Activated naive CD4-positive, alpha-beta T cell treated with Interleukin-2 at 50 U/mL for 16 hours (primary cell): ENCODE measurements around the gene TENM4.

ENCODE experiments used
- DNase-seq: peaks from one replicate; pipeline ENCODE4 v3.0.0-alpha.2; 2020

Gene TENM4

DNA sequence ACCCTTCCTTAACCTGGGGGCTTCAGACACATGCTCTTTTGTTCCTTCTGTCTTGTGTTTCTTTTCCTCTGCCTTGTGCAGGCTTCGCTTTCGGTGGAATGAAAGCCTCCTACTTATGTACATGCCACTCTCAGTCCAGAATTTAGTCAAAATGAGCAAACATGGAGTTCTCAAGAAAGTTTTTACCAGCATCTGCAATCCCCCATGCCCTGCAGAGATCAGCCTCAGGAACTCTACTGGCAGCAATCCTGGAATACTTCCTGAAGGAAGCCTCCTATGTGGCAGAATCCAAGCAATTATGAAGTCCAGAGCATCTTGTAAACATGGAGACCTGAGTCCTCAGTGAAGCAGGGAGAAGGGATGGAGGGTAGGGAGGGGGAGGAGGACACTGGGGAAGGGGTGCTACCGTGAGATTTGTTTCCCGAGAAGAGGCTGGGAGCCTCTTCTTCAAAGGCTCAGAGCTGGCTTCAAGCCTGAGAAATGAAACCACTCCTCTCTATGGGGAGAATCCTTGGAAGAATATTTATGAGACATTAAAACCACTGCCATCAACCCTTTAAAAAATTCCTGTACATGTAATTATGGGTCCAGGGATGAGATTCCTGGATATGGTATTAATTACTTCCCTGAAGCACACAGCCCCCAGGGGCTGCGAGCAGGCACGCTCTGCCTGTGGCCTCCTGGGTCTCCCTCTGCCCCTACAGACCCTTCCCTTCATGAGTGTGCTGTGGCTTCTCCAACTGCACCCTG is 58.4 kb downstream of the TENM4 start:
- no peak for DNase-seq

DNA sequence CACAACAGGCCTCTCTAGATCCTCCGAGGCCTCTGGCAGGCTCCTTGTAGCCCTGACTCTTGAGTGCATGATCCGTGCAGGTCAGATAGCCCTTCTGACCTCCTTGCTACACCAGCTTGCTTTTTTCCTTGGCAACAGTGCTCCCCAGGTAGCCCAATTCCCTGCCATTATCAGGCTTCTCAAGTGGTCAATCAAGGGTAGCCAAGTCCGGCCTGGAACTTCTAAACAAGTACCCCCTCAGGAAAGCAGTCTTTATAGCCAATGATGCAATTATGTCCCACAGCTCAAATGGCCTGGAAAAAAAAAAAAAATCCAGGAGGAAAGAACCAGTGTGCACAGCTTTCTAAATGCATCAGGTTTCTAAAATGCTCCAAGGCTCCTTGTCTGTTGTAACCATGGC is 59.8 kb downstream of the TENM4 start:
- DNase-seq = no peak

DNA sequence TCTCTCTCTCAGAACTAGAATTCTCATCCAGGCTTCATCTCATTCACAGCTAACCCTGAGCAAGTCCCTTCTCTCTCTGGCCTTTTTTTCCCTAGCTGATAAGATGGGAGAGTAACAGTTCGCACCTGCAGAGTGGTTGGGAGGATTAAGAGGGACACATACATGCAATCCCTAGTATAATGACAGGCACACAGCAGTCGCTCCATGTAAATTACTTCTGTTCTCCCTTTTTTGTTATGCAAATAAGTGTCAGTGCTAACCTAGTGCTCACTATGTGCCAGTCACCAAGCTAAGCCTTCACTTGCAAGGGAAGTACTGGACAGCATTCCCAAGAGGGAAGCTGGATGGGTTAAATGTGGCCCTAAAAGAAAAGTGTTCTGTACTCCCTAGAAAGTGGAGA is 63.4 kb downstream of the TENM4 start:
- no peak for DNase-seq

DNA sequence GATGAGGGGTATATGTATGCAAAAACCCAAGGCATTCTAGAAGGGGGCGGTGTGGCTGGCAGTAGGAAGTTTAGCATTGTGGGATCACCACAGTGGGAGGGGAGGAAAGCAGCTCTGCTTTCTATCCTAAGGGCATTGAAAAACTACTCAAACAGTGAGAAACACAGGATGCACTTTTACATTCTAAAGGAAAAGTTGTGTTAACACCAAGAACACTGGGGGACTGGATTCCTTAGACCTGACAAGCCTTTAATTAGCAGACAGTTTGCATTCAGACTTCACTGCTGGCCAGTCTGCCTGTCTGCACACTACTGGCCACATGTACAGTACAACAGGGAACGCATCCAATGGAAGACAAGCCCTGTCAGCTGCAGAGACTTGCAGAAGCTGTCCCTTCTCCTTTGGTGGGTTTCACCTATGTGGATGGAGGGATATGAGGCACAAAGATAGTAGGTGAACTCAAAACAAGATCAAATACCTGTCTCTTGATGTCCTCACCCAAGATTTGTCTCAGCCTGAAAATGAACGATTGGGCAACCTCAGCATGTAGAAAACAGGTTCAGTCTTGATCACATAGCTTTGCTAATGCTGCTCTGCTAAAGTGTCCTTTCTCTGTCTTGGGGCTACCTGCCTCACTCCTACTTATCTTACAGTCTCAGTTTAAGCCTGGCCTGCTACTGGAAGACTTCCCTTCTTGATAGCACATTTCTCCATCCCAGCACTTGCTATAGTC is 64.8 kb downstream of the TENM4 start:
- no peak for DNase-seq

DNA sequence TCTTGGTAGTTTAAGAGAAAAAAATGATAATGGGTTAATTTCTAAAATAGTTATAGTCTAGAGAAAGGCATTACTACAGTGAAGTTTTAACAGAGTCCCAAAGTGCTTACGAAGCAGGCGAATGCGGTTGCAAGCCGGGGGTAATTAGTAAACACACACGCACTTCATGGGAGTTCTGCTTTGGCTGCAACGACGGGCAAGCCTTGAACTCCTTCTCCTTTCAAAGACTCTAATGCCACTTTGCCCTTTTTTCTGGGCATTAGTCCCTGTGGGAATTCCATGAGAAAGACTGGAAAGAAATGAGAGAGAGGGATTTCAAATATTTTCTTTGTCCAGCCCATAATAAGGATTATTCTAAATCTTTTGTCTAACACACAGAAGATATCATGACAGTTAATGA is 66.1 kb downstream of the TENM4 start:
- DNase-seq = no peak

DNA sequence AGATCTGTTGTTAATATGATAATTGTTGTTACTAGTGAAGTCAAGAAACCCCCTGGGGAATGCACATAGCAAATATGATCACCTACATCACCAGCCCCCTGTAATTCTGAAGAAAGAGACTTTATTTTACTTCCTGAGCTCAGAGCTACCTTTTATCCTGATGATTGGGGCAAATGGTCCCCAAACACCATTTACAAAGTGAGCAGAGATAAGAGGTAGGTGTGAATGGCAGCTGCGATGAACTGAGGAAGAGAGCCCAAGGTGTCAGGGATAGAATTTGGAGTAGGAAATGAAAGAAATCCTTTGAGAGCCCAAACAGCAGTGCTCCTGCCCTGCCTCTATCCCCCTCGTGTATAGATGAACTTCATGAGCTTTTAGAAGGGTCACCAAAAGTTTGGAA is 69.1 kb downstream of the TENM4 start:
- DNase-seq = no peak

DNA sequence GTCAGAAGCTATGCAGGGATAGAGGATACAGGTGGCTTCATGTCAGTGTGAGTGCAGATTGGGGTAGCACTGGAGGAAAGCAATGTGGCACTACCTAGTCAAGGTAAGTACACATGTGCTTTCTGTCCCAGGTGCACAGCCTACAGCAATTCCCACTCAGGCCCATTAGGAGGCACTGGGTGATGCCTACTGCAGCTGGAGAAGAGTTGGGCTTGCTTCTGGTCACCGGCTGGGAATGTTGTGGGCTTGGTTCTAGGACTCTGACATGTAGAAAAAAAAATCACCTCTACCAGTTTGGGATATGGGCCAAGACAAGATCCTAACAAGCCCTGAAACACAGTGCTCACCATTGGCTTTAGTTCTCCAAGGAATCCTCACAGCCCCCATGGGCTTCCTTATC is 69.7 kb downstream of the TENM4 start:
- no peak for DNase-seq

DNA sequence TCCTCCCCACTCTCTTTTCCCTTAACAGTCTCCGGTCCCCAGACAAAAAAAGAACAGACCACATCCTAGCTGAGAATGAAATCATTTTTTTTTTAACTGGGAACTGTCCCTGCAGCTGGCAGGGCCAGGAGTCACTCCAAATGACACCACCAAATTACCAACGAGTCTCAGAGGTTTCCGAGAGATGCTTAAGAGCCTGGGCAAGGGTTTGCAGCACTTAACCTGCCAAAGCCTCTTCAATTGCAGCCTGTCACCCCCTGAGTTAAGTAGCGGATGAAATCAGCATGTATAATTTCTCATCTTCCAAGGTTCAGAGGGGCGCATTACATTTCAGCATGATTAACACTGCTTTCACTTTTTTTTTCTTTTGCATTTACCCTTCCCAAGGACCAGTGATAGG is 71.8 kb downstream of the TENM4 start:
- DNase-seq = no peak

DNA sequence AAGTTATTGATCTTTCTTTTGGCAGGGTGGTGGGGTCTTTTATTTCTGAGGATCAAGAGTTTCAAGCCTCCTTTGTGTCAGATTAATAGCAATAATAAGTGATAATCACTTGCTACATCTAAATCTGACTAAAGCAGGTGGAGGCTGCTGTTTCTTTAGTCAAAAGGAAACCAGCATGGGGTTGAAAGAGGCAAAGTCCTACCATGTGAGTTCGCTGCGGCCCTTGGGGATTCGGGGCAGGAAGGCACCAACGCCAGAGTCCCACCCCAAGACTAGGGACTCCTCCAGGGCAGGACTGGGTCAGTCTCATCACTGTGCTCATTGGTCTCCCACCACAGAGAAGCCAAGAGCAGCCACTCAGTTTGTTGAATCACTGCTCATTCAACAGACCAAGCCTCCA is 73.0 kb downstream of the TENM4 start:
- DNase-seq = no peak

DNA sequence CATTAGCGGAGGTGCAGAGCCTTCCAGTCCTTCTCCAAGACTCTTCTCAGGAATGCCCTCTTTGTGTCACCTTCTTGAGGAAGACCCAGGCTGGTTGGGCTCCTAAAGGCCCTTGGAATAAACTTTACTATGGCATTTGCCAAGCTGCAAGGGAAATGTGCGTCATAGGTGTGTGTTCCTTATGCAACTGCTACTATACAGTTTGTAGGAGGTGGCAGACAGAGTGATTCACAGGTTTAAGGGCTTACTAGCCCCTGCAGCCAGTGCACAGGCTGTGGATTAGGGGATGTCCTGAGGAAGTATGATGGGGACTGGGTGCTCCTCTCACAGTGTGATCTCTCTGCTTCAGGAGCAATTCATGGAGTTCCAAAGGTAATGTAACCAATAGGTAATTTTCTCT is 74.6 kb downstream of the TENM4 start:
- DNase-seq = no peak

DNA sequence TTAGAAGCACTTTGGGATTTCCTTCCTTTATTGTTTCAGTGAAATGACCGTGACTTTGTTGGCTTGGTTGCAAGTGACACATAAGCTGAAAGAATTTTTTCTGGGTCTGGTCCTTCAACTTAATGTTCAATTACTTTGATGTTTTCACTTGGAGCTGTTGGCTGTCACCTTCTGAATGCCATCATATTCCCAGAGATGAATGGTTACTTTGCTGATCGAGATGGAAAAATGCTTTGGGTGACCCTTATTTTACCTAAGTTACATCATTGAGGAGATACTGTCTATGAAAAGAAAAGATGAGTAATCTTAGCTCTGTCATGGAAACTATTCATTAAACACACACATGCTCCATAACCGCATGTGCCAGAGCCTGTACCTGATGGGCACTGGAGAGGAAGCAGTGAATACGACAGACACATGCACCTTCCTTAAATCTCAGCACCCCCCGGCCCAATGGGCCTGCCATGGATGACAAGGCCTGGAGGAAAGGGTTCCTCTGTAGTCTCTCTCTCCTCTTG is 76.9 kb downstream of the TENM4 start:
- DNase-seq = no peak

DNA sequence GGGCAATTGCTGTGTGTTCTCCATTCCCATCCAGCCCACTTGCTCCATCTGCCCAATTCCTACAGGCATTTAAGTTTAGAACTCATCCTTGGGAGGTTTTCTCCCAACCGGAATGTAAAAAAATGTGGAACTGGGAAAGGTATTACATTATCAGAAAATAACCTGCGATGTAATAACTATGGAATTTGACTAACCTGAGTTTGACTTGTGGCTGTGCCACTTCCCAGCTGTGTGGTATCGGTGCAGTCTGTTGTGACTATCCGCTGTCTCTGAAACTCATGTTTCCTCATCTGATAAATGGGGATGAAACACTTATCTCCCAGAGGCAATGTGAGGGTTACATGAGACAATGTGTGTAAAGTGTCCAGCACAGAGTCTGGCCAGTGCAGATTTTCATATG is 77.6 kb downstream of the TENM4 start:
- no peak for DNase-seq

DNA sequence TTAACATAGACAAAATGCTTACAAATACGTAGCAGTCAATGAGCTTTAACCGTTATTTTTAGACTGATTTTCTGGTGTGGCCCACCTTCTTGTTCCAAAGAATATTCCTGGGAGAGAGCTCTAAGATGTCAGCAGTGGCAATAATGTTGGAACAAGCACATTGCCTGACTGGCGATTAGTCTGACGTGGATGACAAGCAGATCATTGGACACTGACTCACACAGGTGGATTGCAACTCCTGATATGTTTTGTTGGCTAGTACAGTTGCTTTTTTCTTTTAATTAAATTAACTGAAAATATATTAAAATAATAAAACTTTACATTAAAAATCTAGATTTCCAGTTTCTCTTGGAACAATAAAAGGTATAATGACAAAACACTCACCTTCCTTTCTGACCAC is 78.0 kb downstream of the TENM4 start:
- no peak for DNase-seq

DNA sequence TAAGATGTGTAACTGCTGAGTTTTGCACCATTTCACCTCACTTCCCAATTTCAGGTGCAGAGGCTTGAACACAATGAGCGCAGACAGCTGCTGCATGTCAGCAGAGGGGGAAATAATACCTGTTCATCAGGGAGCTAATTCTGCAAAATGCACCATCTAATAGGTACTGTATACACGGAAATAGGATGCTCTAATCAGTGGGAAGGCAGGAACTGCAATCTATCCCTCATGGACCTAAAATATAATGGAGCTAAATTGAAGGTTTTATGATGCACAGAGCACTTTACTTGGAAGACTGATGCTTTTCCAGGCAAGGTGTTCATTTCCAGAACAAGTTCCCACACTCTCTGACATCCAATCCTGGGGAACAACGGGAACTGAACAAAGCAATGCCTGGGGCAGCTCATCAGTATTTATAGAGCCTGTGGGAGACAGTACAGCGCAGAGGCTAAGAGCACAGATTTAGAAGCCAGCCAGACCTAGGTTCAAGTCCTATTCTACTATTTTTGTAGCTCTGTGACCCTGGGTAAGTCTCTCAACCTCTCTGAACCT is 78.5 kb downstream of the TENM4 start:
- no peak for DNase-seq

DNA sequence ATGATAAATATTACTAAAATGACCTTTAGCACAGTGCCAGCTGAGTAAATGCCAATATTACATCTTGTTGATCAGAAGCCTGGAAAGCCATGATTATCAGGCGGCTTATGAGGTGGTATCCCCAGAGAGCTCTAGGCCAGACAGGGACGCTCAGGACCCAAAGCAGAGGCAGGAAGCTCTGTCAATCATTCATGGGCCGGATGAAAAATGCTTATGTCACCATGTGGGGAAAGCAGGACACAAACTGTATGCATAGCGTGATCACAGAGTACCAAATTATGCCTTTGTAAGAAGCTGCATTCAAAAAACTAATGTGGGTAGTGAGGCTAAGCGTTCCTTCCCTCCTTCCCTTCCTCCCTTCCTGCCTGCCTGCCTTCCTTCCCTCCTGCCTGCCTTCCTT is 82.6 kb downstream of the TENM4 start:
- DNase-seq = no peak

DNA sequence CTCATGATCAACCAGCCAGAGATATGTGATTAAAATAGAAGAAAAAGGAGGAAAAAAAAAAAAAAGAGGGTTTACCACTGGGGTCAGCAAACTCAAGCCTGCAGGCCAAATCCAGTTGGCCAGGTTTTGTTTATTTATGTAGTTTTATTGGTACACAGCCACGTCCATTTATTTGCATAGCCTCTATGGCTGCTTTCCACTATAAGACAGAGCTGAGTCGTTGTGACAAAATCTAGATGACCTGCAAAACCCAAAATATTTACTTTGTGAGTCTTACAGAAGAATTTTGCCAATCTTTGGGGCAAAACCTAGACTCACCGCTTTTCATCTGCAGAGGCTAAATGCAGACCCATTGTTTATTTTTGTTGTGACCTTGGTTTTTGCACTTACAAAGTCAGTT is 87.1 kb downstream of the TENM4 start:
- no peak for DNase-seq

DNA sequence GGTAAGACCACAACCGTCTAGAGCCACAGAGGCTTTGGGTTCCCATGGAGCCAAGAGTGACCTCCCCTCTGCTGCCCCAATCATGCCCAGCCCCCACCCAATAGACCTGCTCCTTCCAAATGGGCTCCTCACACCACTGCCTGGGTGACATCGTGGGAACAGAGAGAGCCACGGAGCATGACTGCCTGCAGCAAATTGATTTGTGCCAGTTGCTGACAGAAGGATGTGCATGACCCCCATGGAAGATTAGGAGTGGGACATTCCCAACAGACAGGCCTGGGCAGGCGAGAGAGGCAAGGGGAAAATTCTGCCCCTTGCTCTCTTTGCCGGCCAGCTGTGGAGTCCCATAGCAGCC is 88.5 kb downstream of the TENM4 start:
- DNase-seq = no peak

DNA sequence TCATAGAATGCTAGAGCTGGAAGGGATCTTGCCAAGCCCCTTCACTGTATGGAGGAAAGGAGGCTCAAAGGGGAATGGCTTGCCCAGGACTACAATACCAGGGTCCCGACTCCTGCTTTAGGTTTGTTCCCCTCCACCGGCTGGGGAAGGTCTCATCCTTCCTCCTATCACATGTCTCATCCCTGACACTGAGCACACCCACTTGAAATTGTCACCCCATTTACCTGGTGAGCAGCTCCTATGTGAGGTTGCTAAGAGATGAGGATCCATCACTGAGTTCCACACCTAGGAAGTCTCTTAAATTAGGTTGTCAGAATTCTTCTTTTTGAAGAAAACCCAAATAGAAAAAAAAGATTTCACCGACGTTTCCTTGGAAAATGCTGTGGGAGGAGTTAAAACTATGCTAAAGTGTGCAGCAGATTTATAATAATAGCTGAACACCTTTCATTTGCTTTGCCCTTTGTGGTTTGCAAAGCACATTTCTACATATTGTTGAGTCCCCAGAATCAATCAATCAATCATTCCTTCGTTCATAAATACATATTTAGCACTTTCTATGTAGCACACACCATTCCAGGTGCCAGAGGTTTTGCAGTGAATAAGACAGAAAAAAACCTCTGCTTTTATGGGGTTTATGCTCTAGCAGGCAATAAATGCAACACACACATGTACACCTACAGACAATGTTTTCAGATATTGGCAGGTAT is 91.7 kb downstream of the TENM4 start:
- DNase-seq = no peak

DNA sequence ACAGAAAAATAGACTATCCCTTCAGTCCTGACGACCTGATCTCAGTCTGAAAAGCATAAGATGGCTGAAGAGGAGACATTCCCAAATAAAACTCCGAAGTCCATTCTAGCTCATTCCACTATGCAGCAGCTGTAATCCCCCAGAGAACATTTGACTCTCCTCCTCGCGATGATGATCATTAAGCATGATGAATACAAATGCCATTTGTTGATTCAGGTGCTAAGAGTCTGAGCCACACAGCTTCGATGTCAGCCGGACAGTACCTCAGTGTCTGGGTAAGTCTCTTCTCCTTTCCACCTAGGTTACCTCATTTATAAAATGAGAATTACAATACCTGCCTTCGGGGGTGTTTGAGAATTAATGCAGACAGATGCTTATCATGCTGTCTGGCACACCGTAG is 94.8 kb downstream of the TENM4 start:
- DNase-seq = no peak

DNA sequence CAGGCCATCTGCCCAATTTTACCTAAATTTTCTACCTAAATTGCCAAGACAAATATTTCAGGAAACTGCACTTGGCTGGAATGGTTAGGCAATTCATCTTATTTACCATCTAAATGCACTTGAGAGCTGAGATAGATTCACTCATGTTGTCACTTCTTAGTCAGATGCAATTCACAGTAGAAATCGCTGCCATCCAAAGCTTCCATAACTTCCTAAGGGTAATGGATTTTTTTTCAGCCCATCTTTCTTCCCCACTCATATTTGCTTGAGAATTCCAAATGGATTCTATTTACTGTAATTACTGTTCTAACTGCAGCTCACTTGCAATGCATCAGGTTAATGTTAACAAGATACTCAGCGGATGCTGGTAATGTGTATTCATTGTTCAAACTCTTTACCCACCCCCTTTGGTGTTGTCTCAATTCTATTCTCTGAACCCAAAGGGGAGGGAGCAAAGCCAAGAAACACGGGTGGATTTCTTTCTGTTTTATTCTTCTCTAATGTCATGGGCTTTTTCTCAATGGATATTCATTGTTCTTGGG is 96.0 kb downstream of the TENM4 start:
- DNase-seq = no peak

DNA sequence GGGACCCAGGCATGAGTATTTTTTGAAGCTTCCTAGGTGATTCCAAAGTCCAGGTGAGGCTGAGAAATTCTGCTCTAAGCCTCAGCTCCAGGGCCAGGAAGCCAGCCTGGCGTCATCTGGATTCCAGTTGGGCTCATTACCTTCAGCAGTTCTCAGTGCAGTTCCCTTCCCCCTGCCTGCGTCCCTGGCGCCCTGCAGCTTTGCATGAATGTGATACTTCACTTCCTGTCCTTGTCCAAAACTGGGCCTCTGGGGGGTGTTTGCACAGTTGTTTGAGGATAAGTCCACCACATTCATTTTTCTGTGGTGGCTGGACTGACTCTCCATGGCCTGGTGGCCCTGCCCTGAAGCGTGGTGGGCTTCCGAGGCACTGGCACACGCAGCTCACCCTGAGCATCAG is 98.1 kb downstream of the TENM4 start:
- no peak for DNase-seq

DNA sequence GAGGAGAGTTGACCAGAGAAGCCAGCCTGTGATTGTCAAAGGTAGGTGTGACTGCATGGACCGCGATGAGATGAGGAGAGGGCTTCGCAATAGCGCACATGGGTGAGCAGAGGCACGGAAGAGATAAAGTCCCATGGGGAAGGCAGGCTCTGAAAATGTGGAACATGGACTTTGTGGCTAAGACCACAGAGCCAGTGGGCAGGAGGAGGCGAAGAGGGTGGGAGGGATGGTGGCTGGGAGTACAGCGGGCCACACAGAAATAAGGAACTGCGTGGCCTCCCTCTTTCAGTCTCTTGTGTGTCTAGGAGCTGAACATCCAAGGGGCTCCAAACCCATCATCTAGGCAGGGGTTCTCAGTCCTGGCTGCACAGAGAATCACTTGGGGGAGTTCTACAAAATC is 98.6 kb downstream of the TENM4 start:
- DNase-seq = no peak

DNA sequence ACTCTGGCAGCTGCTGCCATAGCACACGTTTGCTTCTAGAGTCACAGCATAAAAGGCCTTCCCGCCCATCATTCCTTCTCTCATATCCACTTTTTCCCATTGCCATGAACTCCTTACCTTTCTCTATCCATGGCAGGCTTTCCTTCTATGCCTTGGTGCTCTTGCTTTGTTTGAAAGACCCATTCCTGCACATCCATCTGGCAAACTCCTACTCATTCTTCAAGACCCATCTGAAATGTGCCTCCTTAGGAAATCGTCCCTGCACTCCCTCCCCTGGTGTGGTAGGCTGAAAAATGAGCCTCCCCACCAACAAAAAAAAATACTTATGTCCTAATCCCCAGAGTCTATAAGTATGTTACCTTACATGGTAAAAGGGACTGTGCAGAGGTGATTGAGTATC is 100.3 kb downstream of the TENM4 start:
- DNase-seq = no peak
